Activated naive CD4-positive, alpha-beta T cell treated with anti-CD3 and anti-CD28 coated beads, Interleukin-2, amount 50 U/mL, for 16 hours (primary cell): ENCODE measurements around the gene PI16.
"Not testable (repeated sequence)": the region's sequence is repeated elsewhere in the genome, so short reads cannot be mapped to it uniquely, and the experiment has no call there.

Experiments
- DNase-seq: peaks from one replicate; pipeline ENCODE4 v3.0.0-alpha.2; 2020

Gene PI16

DNA sequence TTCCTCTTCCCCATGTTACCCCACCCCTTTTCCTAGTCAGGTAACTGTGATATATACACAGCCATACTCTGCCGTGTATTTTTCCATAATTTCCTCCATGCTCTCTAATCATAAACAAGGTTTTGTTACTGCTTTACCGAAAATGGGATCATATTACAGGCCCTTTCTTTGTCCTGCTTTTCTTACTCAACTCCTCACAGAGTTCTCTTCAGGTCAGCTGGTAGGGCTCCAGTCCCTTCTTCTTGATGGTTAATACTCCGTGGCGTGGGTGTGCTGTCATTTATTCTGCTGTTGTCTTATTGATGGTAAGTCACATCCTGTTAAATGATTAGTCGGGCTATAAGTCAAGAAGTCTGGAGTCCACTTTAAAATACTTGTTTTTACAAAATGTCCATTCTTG, 24.9 kb upstream of the PI16 start:
- no peak for DNase-seq

DNA sequence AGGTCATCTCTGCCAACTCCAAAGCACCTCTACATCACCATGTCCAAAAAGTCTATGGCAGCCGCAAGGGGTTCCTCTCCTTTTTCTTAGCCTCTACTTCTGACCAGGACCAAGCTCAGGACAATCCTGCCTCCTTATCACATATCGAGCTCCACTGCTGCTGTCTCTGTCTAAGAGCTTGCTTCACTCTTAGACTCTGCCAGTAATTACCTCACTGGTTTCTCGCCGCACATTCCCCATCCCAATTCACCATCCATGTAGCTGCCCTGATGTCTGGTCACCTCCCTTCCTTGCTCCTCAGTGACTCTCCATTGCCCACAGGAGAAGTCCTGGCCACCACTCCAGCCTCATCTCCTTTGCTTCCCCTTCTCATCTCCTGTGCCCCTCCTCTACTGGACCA, 24.1 kb upstream of the PI16 start:
- DNase-seq: no peak

DNA sequence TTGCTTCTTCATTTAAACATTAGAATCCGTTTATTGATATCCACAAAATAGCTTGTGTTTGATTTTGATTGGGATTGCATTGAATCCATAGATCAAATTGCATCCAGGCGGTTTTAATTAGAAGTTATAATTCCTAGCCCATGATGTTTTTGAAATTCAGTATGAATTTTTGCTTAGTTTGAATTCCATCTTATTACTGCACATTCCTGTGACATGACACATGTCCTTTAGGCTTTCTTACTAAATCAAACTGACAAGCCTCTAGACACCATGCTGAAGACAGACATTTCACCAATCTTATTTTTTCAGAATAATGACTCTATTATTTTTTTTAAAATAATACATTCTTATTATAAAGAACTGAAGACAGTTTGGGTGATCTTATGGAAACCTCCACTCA, 21.4 kb upstream of the PI16 start:
- no peak for DNase-seq

DNA sequence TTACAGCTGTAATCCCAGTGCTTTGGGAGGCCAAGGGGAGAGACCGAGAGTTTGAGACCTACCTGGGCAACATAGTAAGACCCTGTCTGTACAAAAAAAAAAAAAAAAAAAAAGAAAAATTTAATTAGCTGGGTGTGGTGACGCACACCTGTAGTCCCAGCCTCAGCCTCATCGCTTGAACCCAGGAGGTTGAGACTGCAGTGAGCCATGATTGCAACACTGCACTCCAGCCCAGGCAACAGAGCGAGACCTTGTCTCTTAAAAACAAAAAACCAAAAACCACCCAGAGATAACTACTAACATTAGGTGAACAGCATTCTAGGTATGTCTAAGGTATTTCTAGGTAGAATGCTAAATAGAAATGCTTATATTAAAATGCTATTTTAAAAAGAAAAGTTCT, 21.0 kb upstream of the PI16 start:
- no peak for DNase-seq

DNA sequence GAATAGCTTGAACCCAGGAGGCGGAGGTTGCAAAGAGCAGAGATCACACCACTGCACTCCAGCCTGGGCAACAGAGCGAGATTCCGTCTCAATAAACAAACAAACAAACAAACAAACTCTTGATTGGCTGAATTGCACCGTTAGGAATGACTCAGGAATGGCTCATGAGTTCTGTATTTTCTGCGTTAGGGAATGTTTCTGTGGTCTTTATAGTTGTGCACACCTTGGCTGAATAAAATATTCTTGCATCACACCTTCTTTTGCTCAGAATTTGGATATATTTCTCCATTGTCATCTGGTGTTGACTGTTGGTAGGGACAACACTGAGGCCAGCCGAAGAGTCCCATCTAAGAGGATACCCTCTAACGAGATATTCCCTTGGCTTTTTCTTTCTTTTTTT, 19.6 kb upstream of the PI16 start:
- no peak for DNase-seq

DNA sequence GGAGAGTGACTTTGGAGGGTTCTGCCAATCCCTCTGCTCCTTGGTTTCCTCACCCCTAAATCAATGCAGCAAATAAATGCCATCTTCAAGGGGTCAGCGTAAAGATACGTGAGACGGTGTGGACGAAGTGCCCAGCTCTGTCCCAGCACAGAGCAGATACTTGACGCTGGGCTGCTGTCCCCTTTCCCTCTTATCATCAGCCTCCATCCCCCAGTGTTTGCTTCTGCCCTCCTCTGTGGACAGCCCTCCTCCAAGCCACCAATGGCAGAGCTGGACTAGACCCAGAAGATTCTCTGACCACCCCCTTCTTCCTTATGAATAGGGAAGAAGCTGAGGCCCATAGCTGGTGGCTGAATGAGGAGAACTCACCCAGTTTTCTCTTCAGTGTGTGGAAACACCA, 17.7 kb upstream of the PI16 start:
- DNase-seq: no peak

DNA sequence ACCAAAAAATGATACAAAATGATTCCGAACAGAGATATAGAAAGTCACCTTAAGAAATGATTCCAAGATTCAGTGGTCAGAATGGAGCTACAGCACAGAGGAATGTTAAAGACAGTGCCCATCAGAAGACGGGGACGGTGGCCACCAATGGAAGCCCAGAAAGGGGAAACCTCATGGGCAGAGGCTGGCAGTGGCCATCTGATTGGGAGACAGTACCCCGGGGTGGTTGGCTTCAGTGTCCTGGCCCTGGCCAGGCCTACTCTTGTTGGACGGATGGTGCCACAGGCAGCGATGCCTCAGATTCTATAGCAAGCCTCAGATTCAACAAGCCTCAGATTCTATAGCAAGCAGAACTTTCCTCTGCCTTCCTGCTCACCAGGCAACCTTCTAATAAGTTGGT, 16.6 kb upstream of the PI16 start:
- DNase-seq: no peak

DNA sequence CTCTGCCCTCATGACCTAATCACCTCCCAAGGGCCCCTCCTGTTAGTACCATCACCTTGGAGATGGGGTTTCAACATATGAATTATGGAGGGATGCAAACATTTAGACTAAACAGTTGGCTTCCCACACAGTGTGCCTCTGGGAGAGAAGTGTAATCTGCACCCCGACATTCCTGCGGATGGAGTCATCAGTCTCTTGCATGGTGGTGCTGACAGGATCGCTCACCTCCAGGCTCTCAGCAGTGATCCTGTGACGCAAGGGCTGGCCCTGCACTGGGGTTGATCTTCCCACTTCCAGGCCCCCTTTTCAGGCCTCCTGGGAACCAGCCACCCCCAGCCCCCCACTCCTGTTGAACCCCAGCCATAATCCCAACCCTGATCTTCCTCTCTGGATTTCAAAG, 16.0 kb upstream of the PI16 start:
- no peak for DNase-seq

DNA sequence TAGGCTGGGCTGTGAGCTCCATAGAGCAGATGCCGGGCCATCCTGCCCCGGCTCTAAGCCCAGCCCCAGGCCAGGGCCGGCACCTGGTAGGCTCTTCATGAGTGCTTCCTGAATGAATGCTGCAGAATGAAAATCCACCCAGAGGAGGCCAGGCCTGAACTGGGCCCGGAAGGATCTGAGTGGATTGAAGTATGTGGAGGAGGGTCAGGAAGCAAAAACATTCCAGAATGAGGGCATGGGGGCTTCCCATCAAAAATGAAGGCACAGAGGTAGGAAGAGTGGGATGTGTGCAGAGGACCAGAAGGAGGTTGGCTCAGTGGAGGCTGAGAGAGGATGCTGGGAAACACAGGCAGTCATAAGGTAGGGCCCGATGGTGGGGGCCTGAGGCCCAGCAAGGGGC, 15.5 kb upstream of the PI16 start:
- DNase-seq: not testable (repeated sequence)

DNA sequence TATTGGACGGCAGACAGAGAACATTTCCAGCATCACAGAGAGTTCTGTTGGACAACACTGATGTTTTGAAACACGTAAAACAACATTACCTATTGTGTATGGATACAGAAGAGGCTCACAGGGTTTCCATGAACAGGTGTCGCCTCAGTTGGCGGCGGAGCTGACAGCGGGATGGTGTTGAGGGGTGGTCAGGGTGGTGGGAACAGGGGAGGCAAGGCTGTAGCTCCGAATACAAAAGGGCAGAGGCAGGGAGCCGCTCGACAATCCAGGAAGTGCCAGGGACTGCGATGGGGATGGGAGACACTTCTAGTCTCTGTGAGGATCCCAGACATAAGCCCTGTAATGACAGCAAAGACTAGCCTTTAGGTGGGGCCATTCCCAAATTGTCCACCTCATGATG, 14.5 kb upstream of the PI16 start:
- DNase-seq: no peak

DNA sequence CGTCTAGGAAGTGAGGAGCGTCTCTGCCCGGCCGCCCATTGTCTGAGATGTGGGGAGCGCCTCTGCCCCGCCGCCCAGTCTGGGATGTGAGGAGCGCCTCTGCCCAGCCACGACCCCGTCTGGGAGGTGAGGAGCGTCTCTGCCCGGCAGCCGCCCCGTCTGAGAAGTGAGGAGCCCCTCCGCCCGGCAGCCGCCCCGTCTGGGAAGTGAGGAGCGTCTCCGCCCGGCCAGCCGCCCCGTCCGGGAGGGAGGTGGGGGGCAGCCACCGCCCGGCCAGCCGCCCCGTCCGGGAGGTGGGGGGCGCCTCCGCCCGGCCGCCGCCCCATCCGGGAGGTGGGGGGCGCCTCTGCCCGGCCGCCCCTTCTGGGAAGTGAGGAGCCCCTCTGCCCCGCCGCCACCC, 13.0 kb upstream of the PI16 start:
- DNase-seq: not testable (repeated sequence)

DNA sequence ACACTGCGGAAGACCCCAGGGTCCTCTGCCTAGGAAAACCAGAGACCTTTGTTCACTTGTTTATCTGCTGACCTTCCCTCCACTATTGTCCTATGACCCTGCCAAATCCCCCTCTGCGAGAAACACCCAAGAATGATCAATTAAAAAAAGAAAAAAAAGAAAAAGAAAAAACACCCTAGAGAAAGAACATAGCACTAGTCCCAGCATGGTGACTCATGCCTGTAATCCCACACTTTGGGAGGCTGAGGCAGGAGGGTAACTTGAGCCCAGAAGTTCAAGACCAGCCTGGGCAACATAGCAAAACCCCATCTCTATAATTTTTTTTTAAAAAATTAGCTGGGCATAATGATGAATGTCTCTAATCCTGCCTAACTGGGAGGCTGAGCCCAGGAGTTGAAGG, 12.2 kb upstream of the PI16 start:
- not testable (repeated sequence) for DNase-seq

DNA sequence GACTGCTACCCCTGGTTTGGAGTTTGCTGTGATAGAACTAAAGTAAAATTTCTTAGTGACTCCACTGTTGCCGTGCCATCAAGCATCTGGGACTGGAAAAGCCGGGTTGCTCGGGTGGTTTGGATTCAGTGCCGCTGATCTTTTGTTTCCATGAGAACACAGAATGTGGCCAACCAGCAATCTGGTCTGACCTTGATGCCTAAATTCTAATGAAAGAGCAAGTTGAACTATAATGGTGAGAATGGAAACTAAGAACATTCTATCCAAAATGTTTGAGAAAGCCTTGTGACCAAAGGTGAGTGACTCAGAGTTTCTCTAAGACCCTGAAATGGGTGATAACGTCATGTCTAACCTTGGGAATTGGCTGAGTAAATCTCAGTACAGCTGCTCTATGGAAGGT, 9.9 kb upstream of the PI16 start:
- no peak for DNase-seq

DNA sequence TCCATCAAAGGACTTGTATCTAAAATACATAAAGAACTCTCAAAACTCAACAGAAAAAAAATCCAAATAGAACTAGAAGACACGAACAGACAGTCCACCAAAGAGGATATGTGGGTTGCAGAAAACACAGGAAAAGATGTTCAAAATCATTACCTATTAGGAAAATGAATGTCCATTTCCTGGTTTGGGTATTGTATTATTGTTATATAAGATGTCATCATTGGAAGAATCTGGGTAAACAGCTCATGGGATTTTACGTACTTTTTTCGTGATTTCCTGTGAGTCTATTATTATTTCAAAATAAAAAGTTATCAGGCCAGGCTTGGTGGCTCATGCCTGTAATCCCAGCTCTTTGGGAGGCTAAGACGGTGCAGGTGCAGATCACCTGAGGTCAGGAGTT, 9.2 kb upstream of the PI16 start:
- no peak for DNase-seq

DNA sequence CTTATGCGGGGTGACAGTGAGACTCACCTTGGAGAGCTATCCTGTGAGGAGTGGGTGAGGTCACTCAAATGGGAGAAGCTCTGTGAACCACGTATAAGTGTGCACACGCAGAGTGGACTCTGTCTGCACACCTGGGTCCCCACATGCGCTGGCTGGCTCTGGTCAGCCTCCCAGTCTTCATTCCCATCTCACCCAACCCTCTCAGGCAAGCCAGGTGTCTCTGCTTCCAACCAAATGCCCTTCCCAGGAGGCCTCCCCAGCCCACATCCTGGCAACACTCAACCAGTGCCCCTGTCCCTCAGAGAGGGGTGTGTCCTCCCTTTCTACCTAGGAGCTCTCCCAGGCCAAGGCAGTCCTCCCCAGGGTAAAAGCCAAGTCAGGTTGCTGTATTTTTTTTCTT, 8.0 kb upstream of the PI16 start:
- DNase-seq: no peak

DNA sequence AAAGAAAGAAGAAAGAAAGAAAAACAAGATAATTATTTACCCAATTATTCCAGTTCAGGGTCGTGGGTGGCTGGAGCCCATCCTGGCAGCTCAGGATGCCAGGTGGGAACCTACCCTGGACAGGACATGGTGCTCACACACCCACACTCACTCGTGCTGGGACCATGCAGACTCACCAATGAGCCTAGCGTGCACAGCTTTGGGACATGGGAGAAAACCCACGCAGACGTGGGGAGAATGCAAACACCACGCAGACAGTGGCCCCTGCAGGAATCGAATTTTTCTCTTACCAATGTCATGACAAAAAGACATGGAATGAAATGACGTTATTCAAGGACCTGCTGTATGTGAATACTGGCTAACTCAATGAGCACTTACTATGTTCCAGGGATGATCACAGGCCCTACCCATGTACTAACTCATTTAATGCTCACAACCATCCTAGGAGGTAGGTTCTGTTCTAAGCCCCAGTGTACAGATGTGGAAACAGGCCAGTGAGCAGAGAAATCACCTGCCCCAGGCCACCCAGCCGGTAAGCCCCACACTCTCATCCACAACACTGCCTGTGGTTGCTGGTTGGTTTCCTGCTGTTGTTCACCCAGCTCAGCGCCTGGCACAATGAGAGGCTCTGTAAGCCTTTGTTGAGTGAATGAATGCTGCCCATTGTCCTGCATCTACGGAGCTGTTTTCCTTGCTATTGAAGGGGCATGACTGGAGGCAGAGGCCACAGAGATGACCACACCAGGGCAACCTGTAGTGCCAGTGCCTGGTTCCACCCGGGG, 6.8 kb upstream of the PI16 start:
- no peak for DNase-seq

DNA sequence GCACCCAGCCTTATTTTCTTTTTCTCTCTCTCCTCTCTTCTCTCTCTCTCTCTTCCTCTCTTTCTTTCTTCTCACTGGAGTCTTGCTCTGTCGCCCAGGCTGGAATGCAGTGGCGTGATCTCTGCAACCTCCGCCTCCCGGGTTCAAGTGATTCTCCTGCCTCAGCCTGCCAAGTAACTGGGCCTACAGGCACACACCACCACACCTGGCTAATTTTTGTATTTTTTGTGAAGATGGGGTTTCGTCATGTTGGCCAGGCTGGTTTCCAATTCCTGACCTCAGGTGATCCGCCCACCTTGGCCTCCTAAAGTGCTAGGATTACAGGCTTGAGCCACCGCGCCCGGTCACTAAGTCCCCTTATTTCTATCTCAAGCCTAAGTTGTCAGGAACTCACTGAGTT, 5.5 kb upstream of the PI16 start:
- not testable (repeated sequence) for DNase-seq

DNA sequence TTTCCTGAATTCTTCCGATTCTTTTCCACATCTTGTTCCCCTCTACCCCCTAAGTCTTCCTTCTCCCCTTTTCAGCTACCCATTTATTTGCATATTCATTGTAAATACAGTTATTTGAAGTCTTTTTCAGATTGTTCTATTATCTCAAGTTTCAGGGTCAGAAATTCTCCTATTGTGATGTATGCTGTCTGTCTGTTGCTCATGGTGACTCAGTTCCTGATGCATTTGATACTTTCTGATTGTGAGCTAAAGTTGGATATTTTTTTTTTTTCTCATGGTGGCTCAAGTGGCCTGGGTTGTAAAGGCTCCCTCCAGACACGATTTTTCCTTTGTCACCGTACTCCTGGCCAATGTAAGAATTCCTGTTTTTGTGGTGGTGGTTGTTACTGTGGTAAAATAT, 4.9 kb upstream of the PI16 start:
- no peak for DNase-seq

DNA sequence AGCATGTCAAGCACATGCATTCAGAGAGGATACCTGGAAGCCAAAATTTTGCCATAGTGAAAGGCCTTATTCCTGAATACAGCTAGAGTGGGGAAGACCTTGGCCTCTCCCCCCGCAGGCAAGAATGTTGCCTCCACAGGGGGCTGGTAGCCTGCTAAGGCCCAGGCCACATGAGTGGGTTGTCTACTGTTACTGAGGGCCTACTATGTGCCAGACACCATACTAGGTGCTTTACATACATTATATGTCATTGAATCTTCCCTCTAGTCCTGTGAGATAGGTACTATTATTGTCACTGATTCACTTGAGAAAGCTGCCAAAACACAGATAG, 642 bp upstream of the PI16 start:
- no peak for DNase-seq

DNA sequence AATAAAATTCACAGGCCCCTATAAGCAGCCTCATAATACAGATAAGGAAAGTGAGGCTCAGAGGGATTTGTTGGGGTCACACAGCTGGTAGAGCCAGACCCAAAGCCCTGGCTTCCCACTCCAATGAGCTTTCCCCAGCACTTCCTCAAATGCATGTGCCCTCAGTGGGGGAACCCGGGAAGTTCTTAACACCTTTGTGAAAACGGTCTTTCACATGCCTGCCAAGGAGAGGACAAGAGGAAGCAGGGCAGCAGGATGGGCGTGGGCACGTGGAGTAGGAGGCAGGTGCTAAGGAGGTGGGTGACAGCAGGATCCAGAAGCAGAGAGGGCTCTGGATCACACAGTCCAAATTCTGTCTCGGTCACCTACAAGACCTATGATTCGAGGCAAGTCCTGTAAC, 598 bp downstream of the PI16 start:
- DNase-seq: no peak

DNA sequence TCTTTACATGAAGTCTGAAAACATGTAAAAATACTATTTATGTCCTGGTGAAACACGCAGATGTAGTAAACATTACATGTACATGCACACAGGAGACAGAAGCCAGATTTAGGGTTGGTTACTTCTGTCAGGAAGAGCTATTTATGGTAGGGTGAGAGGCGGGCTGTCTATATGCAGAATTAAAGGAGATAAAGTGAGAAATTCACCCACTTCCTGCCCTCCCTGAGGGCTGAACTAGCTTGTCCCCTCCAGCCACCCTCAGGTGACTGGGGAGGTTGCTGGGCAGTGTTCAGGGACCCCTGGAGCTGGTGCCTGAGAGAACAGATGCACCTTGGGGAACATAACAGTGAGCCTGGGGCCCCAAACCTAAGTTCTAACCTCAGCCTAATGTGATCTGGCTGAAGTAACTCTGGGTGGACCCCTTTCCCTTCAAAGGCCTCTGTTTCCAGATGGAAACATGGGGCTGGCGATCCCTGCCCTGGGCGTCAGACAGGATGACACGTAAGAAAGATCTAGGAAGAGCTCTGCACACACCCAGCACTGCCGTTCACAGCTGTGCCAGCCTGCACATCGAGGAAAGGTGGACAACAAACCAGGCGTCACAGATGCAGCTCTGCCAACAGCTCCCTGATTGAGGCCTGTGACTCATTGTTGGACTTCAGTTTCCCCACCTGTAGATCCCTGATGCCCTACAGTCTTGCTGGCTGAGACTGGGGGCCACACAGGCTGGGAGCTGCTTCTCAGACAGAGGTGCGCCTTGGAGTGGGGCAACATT, 1.3 kb downstream of the PI16 start:
- no peak for DNase-seq

DNA sequence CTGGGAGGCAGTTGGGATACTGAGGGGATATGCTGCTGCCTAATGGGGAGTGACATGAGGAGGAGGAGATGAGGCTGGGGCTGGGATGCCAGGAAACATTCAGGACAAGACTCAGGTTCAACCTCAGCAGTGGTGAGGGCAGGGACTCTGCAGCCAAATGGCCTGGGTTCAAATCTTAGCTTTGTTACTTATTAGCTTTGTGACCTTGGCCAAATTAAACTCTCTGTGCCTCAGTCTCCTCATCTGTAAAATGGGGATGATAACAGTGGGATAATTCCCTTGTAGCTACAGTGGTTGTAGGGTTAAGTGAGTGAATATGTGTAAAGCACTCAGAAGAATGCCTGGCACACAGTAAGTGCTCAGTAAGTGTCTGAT, 1.9 kb downstream of the PI16 start:
- no peak for DNase-seq

DNA sequence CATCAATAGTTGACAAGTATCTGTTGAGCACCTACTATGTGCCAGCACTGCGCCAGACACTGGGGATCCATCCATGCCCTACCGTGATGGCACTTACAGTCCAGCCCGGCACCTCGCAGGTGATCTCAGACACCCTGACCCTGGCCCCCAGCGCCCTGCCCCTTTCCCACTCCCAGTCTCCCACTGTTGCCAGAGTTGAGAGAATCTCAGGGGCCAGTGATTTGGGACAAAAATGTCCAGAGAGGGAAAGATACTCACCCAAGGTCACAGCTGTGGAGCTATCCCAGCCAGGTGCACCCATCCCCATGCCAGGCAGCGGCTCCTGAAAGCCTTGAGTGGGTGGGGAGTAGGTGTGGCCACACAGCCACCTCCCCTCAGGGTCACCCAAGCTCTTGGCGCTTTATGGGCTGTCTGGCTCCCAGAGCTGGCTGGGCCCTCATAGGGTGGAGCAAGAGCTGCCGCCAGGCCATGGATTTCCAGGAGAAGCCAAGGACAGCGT, 3.3 kb downstream of the PI16 start:
- no peak for DNase-seq

DNA sequence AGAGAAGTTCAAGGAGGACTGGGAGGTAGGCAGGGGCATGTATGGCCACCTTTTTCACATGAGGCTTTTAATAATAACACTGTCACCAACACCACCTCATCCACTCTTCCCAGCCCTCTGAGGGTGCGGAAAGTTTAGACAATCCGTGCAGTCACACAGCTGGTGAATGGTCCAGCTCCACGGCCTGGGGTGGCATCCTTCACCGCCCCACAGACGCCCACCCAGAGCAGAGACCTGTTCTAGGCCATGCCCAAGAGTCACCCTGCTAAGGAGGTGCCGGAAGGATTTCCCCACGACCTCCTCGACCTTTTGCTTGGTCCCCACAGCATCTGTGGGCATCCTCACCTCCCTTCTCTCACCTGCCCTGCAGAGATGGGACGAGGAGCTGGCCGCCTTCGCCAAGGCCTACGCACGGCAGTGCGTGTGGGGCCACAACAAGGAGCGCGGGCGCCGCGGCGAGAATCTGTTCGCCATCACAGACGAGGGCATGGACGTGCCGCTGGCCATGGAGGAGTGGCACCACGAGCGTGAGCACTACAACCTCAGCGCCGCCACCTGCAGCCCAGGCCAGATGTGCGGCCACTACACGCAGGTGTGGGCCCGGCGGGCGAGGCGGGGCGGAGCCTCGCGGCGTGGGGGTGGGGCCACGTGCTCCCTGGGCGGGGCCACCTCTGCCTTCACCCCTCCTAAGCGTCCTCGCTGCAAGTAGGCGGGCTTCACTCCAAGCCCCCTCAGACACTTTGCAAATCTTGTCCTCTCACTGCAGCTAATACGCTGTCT, 4.4 kb downstream of the PI16 start:
- no peak for DNase-seq
